H1 (cell line): Measurements from ENCODE around the gene PHLDA2. TPM values are rescaled to one million over a fixed set of nuclear protein-coding genes. Genes with fewer than 3 reads are reported as not detected.

Source experiments
- CTCF ChIA-PET: fragments of 300-600 bp; sonication (Branson Sonifier 250); formaldehyde crosslinking; loops from one replicate; lab custom pipeline; 2021; ENCODE audit not compliant: partially characterized antibody; lab: Charles Lee
- POLR2A ChIA-PET: fragments of 300-600 bp; sonication (Branson Sonifier 250); formaldehyde crosslinking; loops from one replicate; lab custom pipeline; 2021; ENCODE audit warnings: inconsistent platforms; ENCODE audit not compliant: partially characterized antibody; lab: Charles Lee
- DNase-seq, 2 experiments: peaks; one replicate each; pipeline versions ENCODE4 v3.0.0 to v3.0.0-alpha.2; 2010 to 2022; ENCODE audit warnings: low spot score in 2 of 2, low read depth in 1 of 2, mixed read lengths in 1 of 2
- FAIRE-seq: peaks from 2 replicates; lab custom pipeline; 2011; peaks lifted over from hg19 to GRCh38; lab: Jason Lieb, UNC
- H2AFZ ChIP-seq: 2 replicates; pipeline ENCODE4 v1.8.1; 2012; ENCODE audit warnings: low read length, inconsistent platforms
- H2AK5ac ChIP-seq: 2 replicates; pipeline ENCODE4 v1.6.1; 2013; ENCODE audit warnings: low read depth, low read length
- H2BK120ac ChIP-seq: replicated peaks from 2 replicates; pipeline ENCODE3; 2013; ENCODE audit warnings: low read depth, low read length, inconsistent platforms
- H2BK12ac ChIP-seq: 2 replicates; pipeline ENCODE4 v1.6.1; 2013; ENCODE audit warnings: low read depth, low read length
- H2BK15ac ChIP-seq: 2 replicates; pipeline ENCODE4 v1.6.1; 2013; ENCODE audit warnings: low read length
- H2BK20ac ChIP-seq: 2 replicates; pipeline ENCODE4 v1.6.1; 2013; ENCODE audit warnings: low read length
- H2BK5ac ChIP-seq: 2 replicates; pipeline ENCODE4 v1.6.1; 2013; ENCODE audit warnings: low read depth, low read length
- H3K14ac ChIP-seq: 2 replicates; pipeline ENCODE4 v1.6.1; 2013; ENCODE audit warnings: inconsistent platforms; ENCODE audit not compliant: insufficient read length
- H3K18ac ChIP-seq: 2 replicates; pipeline ENCODE4 v1.6.1; 2013; ENCODE audit warnings: low read length; ENCODE audit errors: extremely low read depth
- H3K23ac ChIP-seq: 2 replicates; pipeline ENCODE4 v1.6.1; 2013; ENCODE audit warnings: inconsistent platforms; ENCODE audit not compliant: insufficient read length
- H3K23me2 ChIP-seq: 2 replicates; pipeline ENCODE4 v1.6.1; 2013; ENCODE audit warnings: low read depth, low read length
- H3K27ac ChIP-seq: 2 replicates; pipeline ENCODE4 v1.6.1; 2011; ENCODE audit warnings: low read depth, low read length, inconsistent platforms
- H3K27me3 ChIP-seq, 4 experiments: replicated peaks in 1 of 4; 1 replicate in 1 of 4; 2 replicates in 3 of 4; pipeline versions ENCODE4 v1.6.1 to v1.8.1; 2011 to 2013; ENCODE audit warnings: low read length in 3 of 4, mild to moderate bottlenecking in 3 of 4, inconsistent platforms in 2 of 4, mixed read lengths in 2 of 4, moderate library complexity in 1 of 4; ENCODE audit not compliant: control insufficient read depth in 3 of 4, insufficient read depth in 3 of 4; ENCODE audit errors: extremely low read depth in 1 of 4
- H3K36me3 ChIP-seq, 4 experiments: 2 replicates each; pipeline versions ENCODE4 v1.6.1 to v1.8.1; 2011 to 2013; ENCODE audit warnings: mild to moderate bottlenecking in 4 of 4, low read length in 3 of 4, moderate library complexity in 2 of 4, control low read depth in 1 of 4, inconsistent platforms in 1 of 4; ENCODE audit not compliant: insufficient read depth in 4 of 4, control insufficient read depth in 2 of 4
- H3K4ac ChIP-seq: replicated peaks from 2 replicates; pipeline ENCODE3; 2013; ENCODE audit warnings: low read length, low read depth, mixed read lengths, inconsistent platforms; ENCODE audit not compliant: insufficient read length
- H3K4me1 ChIP-seq, 4 experiments: replicated peaks in 1 of 4; 1 replicate in 1 of 4; 2 replicates in 3 of 4; pipeline versions ENCODE4 v1.6.1 to v1.8.1; 2011 to 2013; ENCODE audit warnings: low read length in 3 of 4, inconsistent platforms in 2 of 4, mixed read lengths in 1 of 4; ENCODE audit not compliant: insufficient read depth in 4 of 4, control insufficient read depth in 3 of 4
- H3K4me2 ChIP-seq, 2 experiments: 2 replicates each; pipeline versions ENCODE4 v1.6.1 to v1.8.1; 2011 to 2013; ENCODE audit warnings: low read depth in 2 of 2, low read length in 2 of 2, control low read depth in 1 of 2, inconsistent platforms in 1 of 2, mild to moderate bottlenecking in 1 of 2; ENCODE audit not compliant: insufficient read depth in 1 of 2
- H3K4me3 ChIP-seq, 4 experiments: fragments of 200-600, 300-600 bp in 1 of 4; sonication (generic), shearing (Covaris generic), sonication (Bioruptor Twin) in 1 of 4; 2 replicates each; pipeline versions ENCODE4 v1.5.1 to v1.8.1; 2011 to 2016; ENCODE audit warnings: low read length in 4 of 4, low read depth in 3 of 4, control low read depth in 2 of 4, inconsistent platforms in 2 of 4, mild to moderate bottlenecking in 2 of 4, mixed read lengths in 1 of 4, moderate library complexity in 1 of 4; ENCODE audit not compliant: insufficient read depth in 2 of 4; ENCODE audit errors: extremely low read depth in 1 of 4
- H3K56ac ChIP-seq: replicated peaks from 2 replicates; pipeline ENCODE3; 2013; ENCODE audit warnings: low read depth, mild to moderate bottlenecking, mixed read lengths, low read length, inconsistent platforms; ENCODE audit not compliant: insufficient read length
- H3K79me1 ChIP-seq: 2 replicates; pipeline ENCODE4 v1.6.1; 2013; ENCODE audit warnings: low read depth, low read length, control low read depth
- H3K79me2 ChIP-seq, 2 experiments: 2 replicates each; pipeline versions ENCODE4 v1.6.1 to v1.8.1; 2012 to 2013; ENCODE audit warnings: low read length in 2 of 2, mild to moderate bottlenecking in 2 of 2, inconsistent platforms in 1 of 2; ENCODE audit not compliant: insufficient read depth in 2 of 2, control insufficient read depth in 1 of 2
- H3K9ac ChIP-seq, 4 experiments: replicated peaks in 1 of 4; 1 replicate in 1 of 4; 2 replicates in 3 of 4; pipeline versions ENCODE4 v1.6.1 to v1.8.1; 2011 to 2013; ENCODE audit warnings: low read depth in 3 of 4, low read length in 3 of 4, control low read depth in 2 of 4, mild to moderate bottlenecking in 2 of 4, moderate library complexity in 2 of 4, inconsistent platforms in 1 of 4; ENCODE audit errors: extremely low read depth in 1 of 4
- H3K9me3 ChIP-seq, 2 experiments: 2 replicates each; pipeline versions ENCODE4 v1.6.1 to v1.8.1; 2012 to 2013; ENCODE audit warnings: mild to moderate bottlenecking in 2 of 2, moderate library complexity in 2 of 2, control low read depth in 1 of 2, inconsistent platforms in 1 of 2, low read depth in 1 of 2, low read length in 1 of 2, mixed read lengths in 1 of 2; ENCODE audit not compliant: insufficient read depth in 2 of 2
- H4K20me1 ChIP-seq, 2 experiments: replicated peaks in 1 of 2; 2 replicates each; pipeline versions ENCODE3 to v1.8.1; 2011 to 2013; ENCODE audit warnings: inconsistent platforms in 2 of 2, low read length in 2 of 2, mild to moderate bottlenecking in 1 of 2; ENCODE audit not compliant: insufficient read depth in 2 of 2, control insufficient read depth in 1 of 2
- H4K5ac ChIP-seq: 2 replicates; pipeline ENCODE4 v1.6.1; 2013; ENCODE audit warnings: low read length, low read depth, mixed read lengths, inconsistent platforms; ENCODE audit not compliant: insufficient read length
- H4K8ac ChIP-seq: 2 replicates; pipeline ENCODE4 v1.8.0; 2013; ENCODE audit warnings: mild to moderate bottlenecking, moderate library complexity, low read length, inconsistent platforms; ENCODE audit not compliant: insufficient read depth; ENCODE audit errors: extremely low read depth
- H4K91ac ChIP-seq: replicated peaks from 2 replicates; pipeline ENCODE3; 2013; ENCODE audit warnings: low read length, mixed read lengths, inconsistent platforms; ENCODE audit not compliant: insufficient read length
- CHD1 ChIP-seq: IDR thresholded peaks from 2 replicates; pipeline ENCODE4 v1.6.1; 2012; ENCODE audit warnings: low read depth, low read length, improper control_type of control experiment
- GABPA ChIP-seq: IDR thresholded peaks from 2 replicates; pipeline ENCODE4 v1.6.1; 2011; ENCODE audit warnings: mild to moderate bottlenecking, low read length, moderate library complexity, borderline replicate concordance; ENCODE audit not compliant: insufficient read depth
- KDM1A ChIP-seq: fragments of 200-600, 300-600 bp; sonication (generic); IDR thresholded peaks from 2 replicates; pipeline ENCODE4 v1.7.1; 2016; ENCODE audit warnings: mild to moderate bottlenecking, low read length, borderline replicate concordance
- SAP30 ChIP-seq: fragments of 300-600 bp; sonication (generic); IDR thresholded peaks from 2 replicates; pipeline ENCODE4 v1.7.1; 2012; ENCODE audit warnings: low read length, moderate library complexity, mild to moderate bottlenecking, inconsistent platforms; ENCODE audit not compliant: insufficient read depth, insufficient replicate concordance
- YY1 ChIP-seq: IDR thresholded peaks from 2 replicates; pipeline ENCODE4 v1.6.1; 2011; ENCODE audit warnings: low read depth, mild to moderate bottlenecking, low read length
- WGBS, 2 experiments: shearing (Covaris generic) in 1 of 2; methylation state at CpG; one replicate each; pipeline versions ENCODE4 v1.1.6 to v1.1.7; 2013 to 2015; ENCODE audit warnings: low lambda C conversion rate in 2 of 2, mixed read lengths in 2 of 2, inconsistent platforms in 1 of 2, low coverage in 1 of 2, missing lambda C conversion rate in 1 of 2; ENCODE audit not compliant: insufficient replicate concordance in 2 of 2, insufficient coverage in 1 of 2, insufficient read length in 1 of 2; ENCODE audit errors: extremely low coverage in 1 of 2, missing lambda C conversion rate in 1 of 2; 5-methylcytosine and 5-hydroxymethylcytosine counted together
- polyA plus RNA-seq, 7 experiments: library from polyadenylated mRNA; depleted of rRNA in 3 of 7; stranded (reverse) in 5 of 7; unstranded in 2 of 7; fragments of >200 nt in 5 of 7; fragments of 200-250 nt in 2 of 7; gene quantifications; 1 replicate in 5 of 7; 2 replicates in 1 of 7; 4 replicates in 1 of 7; pipeline versions ENCODE4 v1.2.1 to v1.2.3, GENCODE V29; 2011 to 2013; ENCODE audit warnings: missing spikeins in 2 of 7, mixed read lengths in 2 of 7
- total RNA-seq: library from RNA; stranded (reverse); fragmentation: NEBNext Ultra II Directional; extraction: Animal tissue kit (Norgen Biotek cat#: 25700); gene quantifications from 2 replicates; pipeline ENCODE4 v1.2.1, GENCODE V29; 2021

The PHLDA2 gene
- total and polyA plus RNA-seq, 2 of the 8 experiments (the other 6 are each of a cell fraction or from before 2014, with no cell fraction given) = 5.2 to 7.6 TPM

- Histone ChIP-seq H4K8ac (no peak overlapping the region), H3K27me3 (no peaks in the 10 kb centered on the region), H3K9me3 (no peaks in the 10 kb centered on the region), H2AK5ac (no peak overlapping the region), H3K9ac (no peak overlapping the region), H3K23ac (no peak overlapping the region), H3K14ac (no peak overlapping the region), H3K4ac (no peak overlapping the region), H2BK120ac (no peak overlapping the region), H4K91ac (no peak overlapping the region), H4K5ac (no peak overlapping the region), H3K23me2 (no peaks in the 10 kb centered on the region), H3K79me1 (peaks cover 6% of the 10 kb centered on the region), H3K4me1 (no peaks in the 10 kb centered on the region), H3K56ac (no peak overlapping the region), H3K36me3 (peaks cover 36 to 72% (median 55%) of the 10 kb centered on the region in 4 experiments), H2AFZ (no peak overlapping the region), H2BK15ac (no peak overlapping the region), H3K4me2 (no peak overlapping the region), H2BK5ac (no peak overlapping the region), H3K79me2 (peaks cover 9 to 87% of the 10 kb centered on the region in 2 experiments), H3K4me3 (no peak overlapping the region), H3K18ac (no peak overlapping the region), H2BK12ac (no peak overlapping the region), H3K27ac (no peak overlapping the region), H4K20me1 (peaks cover 9 to 30% of the 10 kb centered on the region in 2 experiments), H2BK20ac (no peak overlapping the region)
- ChIA-PET POLR2A (no interaction called here), CTCF (interaction anchor here (2.7 to 2.9 kb wide), 2 partner anchors 12 to 39 kb away, joined by 13 to 18 read pairs; no protein-coding TSS in a partner anchor)
- WGBS, 2 experiments = 96% methylated on average over 7 of the region's 7 CpGs; no CpG with 5 or more reads in 1 of the 2 experiments
- no peak for TF ChIP-seq CHD1
- no peak for TF ChIP-seq GABPA
- TF ChIP-seq SAP30 = no peak
- no peak for TF ChIP-seq KDM1A
- no peak for TF ChIP-seq YY1
- no peak for DNase-seq
- FAIRE-seq = no peak
Measured at GRCh38 chr11:2977113-2977512, 47.9 kb upstream of the PHLDA2 start.
